GOT3 (cell line): ENCODE measurements around the gene RBM47.
"Not testable (repeated sequence)": the region's sequence is repeated elsewhere in the genome, so short reads cannot be mapped to it uniquely, and the experiment has no call there.

ENCODE experiments used
- DNase-seq: peaks from one replicate; lab custom pipeline; 2025; ENCODE audit warnings: mixed read lengths; lab: John Stamatoyannopoulos, UW

The RBM47 gene

GRCh38 chr4:40562208-40562607 lies 67.5 kb downstream of the RBM47 start:
- no peak for DNase-seq

- DNase-seq, result not testable (repeated sequence)
Observed at GRCh38 chr4:40561543-40562177, 68.0 kb downstream of the RBM47 start.

- no peak for DNase-seq
Observed at GRCh38 chr4:40559585-40560465, 69.8 kb downstream of the RBM47 start.

GRCh38 chr4:40557736-40558135 lies 71.9 kb downstream of the RBM47 start:
- no peak for DNase-seq

- DNase-seq, result no peak
Observed at GRCh38 chr4:40555176-40555900, 74.3 kb downstream of the RBM47 start.

- DNase-seq, result not testable (repeated sequence)
Observed at GRCh38 chr4:40554641-40555040, 75.0 kb downstream of the RBM47 start.

- DNase-seq, result no peak
Observed at GRCh38 chr4:40553995-40554394, 75.7 kb downstream of the RBM47 start.

DNA sequence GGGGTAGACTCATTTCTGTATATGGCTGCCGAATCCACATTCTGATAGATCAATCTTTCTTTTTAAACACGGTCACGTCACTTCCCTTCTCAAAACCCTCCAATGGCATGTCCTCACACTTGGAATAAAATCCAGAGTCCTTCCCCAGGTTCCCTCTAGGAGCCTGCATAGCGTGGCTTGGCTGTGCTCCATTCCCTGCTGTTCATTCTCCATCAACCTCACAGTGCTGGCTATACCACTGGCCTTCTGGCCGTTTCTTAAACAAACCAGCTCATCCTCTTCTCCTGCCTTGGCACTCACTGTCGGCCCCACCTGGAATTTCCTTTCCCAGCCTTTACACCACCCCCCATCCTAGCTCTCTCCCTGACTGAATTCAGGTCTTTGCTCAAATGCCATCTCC lies 77.1 kb downstream of the RBM47 start:
- no peak for DNase-seq

DNA sequence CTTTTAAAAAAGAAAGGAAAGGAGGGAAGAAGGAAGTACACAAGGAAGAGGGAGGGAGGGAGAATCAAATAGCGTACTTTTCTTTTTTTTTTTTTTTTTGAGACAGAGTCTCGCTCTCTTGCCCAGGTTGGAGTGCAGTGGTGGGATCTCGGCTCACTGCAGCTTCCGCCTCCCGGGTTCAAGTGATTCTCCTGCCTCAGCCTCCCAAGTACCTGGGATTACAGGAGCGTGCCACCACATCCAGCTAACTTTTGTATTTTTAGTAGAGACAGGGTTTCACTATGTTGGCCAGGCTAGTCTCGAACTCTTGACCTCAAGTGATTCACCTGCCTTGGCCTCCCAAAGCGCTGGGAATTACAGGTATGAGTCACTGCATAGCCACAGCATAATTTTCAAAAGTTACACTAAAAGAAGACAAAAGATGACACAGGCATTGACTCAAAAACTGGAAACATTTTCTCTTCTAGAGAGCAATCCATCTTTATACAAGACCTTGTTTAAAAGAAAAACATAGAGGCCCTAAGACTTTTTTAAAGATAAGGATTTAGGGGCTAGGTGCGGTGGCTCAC lies 78.0 kb downstream of the RBM47 start:
- not testable (repeated sequence) for DNase-seq

- DNase-seq, result no peak
Observed at GRCh38 chr4:40550948-40551462, 78.7 kb downstream of the RBM47 start.

GRCh38 chr4:40550196-40550595 lies 79.5 kb downstream of the RBM47 start:
- no peak for DNase-seq

GRCh38 chr4:40548256-40548655 lies 81.4 kb downstream of the RBM47 start:
- DNase-seq, result no peak

- DNase-seq, result no peak
Observed at GRCh38 chr4:40547789-40548132, 81.9 kb downstream of the RBM47 start.

- DNase-seq, result no peak
Observed at GRCh38 chr4:40546969-40547788, 82.5 kb downstream of the RBM47 start.

DNA sequence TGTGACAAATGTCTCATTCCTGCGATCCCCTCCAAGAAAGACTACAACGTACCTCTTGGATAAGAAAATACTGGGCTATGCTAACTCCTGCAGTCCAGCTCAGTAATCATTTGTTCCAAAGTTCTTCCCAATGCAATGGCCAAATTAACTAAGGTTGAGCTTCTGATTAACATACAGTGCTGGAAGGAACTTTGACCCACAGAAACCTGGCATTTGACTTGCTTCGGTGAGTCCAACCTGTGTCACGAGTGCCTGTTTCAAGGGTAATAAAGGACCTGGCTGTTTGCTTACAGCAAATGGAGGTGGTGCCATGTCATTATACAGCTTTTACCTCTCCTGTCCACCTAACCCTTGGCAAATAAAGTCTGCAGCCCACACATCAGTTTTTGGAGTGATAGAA lies 83.2 kb downstream of the RBM47 start:
- DNase-seq, result no peak

DNA sequence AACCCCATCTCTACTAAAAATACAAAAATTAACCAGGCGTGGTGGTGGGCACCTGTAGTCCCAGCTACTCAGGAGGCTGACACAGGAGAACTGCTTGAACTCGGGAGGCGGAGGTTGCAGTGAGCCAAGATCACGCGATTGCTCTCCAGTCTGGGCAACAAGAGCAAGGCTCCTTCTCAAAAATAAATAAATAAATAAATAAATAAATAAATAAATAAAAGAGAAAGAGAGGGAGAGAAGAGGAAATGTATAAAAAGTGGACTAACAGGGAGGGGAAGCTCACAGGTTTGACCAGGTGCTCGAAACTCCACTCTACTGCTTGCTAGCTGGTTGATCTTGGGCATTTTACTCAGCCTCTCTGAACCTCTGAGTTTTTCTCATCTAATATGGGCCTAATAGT lies 84.2 kb downstream of the RBM47 start:
- not testable (repeated sequence) for DNase-seq

DNA sequence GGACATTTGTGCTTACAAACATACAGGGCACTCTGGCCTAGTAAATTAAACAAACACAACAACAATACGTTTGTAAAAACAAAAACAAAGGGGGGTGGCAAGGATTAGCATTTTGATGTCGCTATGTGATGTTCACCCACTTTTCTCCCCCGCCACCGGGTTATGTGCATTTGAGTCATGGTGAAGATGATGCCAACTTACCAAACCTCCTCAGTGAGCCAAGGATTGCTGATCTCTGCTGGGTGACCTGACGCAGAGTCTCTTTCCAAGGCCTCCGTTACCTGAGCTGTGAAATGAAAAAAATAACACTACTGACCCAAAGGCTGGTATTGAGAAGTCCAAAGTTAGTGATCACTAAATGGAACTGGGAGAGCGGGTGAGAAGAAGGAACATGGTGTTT lies 85.4 kb downstream of the RBM47 start:
- no peak for DNase-seq

DNA sequence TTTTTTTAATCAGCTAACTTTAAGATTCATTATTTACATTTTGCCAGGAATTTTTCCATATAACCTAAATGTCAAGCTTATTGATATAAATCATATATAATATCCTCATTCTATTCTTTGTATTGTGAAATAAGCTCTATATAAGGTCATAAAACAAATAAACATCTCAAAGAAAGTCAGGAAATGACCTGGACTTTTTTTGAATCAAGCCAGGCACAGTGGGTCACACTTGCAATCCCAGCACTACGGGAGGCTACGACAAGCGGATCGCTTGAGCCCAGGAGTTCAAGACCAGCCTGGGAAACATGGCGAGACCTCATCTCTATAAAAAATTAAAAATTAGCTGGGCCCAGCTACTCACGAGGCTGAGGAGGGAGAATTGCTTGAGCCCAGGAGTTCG lies 88.9 kb downstream of the RBM47 start:
- DNase-seq, result no peak

DNA sequence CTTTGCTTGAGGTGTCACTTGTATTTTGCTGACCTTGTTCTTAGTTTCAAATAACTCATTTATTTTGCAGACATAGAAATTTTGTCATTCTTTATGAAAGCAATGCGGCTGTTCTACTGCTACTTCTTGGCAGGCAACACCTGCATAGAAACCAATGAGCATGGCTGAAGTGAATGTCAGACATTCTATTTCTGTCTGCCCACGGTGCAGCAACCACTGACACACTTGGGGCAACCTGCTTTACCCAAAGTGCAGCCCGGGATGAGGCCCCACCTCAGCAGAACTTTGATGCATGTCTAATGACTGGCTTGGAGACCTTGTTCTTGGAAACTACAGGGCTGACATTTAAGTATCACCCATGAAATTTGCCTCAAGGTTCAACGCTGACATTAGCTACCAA lies 93.6 kb downstream of the RBM47 start:
- DNase-seq, result no peak

- no peak for DNase-seq
Observed at GRCh38 chr4:40531636-40532023, 98.0 kb downstream of the RBM47 start.

GRCh38 chr4:40530961-40531635 lies 98.6 kb downstream of the RBM47 start:
- no peak for DNase-seq
